ENCODE results near the gene ABCC6.
"Not testable (repeated sequence)": the region's sequence is repeated elsewhere in the genome, so short reads cannot be mapped to it uniquely, and the experiment has no call there.

ABCC6 gene

DNA sequence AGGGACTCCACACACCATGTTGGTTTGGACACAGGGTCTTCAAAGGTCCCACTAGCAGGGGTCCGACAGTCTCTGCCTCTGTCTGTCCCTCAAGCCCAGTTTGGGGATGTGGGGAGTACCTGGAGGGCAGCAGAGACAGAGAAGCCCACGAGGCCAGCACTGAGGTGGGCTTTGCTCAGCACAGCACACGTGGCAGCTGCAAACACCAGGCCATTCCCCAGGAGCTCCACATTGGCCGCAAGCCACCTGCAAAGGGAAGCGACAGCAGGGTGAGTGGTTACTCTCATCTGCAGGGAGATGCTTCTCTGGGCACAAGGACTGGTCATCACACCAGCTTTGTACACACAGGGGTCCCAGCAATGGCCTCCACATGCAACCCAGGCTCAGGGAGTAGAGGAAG is 62.0 kb downstream of the ABCC6 start:
- no peak for DNase-seq (ENCODE audit: low read depth)

DNA sequence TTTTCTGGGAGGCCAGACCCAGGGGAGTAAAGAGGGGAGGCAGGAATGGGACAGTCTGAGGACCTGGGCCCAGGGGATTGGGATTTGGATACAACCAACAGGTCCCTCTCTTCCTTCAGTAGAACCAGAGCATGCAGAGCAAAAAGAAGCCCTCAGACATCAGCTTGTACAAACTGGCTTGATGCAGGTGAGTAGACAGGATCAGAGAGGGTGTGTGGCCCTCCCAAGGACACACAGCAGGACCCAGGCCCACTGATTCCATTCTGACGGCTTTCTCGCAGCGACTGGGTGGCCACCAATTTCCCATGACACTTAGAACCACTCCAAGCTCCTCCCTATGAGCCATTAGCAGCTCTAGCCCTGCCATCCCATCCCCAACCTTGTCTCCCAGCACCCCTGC is 63.6 kb downstream of the ABCC6 start:
- DNase-seq (ENCODE audit: low read depth), result no peak

DNA sequence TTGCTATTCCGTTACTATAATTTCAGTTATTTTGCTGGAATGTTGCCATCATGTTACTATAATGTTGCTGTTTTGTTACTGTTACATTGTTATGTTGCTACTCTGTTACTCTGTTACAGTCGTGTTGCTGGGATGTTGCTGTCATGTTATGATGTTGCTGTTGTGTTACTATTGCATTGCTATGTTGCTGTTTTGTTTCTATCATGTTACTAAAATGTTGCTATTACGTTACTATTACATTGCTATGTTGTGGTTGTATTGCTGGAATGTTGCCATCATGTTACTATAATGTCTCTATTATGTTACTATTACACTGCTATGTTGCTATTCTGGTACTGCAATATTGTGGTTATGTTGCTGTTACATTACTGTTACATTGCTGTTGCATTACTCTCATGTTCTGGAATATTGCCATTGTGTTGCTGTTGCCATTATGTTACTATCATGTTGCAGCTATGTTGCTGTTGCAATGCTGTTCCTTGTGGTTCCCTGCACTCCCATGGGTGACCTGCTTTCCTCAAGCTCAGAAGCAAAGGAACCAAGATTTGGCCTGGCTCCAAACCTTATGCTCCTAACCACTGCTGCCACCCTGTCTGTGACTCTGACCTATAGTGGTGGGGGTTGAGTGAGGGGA is 64.4 kb downstream of the ABCC6 start:
- no peak for DNase-seq (ENCODE audit: low read depth)

DNA sequence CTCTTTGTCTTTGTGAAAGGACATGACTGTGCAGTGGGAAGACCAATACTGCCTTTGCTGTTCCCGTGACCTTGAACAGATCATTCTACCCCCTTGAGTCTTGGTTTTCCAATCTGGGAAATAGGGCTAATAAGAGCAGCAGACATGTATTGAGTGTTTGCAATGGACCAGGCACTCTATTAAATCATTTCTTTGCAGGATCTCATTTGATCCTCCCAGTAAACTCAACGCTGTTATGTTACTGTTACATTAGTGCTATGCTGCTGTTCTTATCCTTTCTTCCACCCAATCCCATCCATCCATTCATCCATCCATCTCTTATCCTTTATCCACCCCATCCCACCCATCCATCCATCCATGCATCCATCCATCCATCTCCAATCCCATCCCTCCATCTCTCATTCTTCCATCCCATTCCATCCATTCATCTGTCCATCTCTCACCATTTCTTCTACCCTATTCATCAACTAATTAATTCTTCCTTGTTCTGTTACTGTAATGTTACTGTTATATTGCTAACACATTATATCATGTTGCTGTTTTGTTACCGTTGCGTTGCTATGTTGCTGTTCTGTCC is 65.1 kb downstream of the ABCC6 start:
- DNase-seq (ENCODE audit: low read depth), result no peak

DNA sequence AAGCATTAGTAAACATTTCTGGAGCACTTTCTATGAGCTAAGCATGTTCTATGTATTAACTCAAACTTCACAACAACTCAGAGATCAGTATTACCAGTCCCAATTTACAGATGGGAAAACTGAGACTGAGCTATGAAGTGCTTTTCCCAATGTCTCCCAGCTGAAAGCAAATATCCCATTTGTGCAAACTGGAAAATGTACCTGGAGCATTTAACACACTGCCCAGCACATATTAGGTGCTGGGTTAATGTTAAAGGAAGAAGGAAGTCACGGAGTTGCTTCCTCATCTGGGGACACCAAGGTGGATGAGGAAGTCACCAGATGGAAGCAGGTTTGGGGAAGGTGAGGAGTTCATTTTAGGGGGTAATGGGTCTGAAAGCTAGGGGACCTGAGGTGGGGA is 66.1 kb downstream of the ABCC6 start:
- DNase-seq (ENCODE audit: low read depth), result no peak

DNA sequence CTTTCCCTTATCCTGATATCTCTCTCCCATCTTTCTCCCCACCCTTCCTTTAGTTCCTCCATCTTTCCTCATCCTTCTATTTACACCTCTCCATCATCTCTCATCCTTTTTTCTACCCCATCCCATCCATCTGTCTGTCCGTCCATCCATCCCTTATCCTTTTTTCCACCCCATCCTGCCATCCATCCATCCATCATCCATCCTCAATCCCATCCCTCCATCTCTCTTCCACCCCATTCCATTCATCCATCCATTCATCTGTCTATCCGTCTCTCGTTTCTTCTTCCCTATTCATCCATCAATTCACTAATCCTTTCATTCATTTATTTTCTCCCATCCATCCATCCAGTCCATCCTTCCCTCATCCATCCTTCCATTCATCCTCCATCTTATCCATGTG is 68.1 kb downstream of the ABCC6 start:
- no peak for DNase-seq (ENCODE audit: low read depth)

DNA sequence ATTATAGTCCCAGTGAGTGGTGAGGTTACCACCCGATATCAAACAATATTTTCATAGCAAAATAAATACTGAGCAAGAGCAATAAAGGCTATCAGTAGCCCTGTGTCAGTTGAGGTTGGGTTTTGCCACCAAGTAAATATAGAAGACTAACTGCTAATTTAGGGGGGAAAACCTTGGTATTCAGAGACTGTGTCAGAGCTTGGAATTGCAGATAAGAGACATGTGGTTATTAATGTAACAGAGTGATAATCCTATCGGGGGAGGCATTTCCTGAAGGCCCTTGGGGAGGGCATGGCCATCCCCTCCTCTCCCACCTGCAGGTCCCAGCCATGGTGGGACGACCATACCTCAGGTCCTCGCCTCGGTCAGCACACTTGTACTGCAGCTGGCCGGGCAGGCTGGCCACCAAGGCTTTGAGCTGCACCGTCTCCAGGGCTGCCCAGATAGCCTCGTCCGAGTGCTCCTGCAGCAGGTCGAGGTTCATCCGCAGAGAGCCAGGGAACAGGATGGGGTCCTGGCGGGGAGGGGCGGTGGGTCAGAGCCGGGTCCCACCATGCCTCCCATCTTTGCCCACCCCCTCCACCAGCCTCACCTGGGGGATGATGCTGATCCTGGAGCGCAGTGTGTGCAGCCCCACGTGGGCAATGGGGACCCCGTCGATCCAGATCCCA is 68.9 kb downstream of the ABCC6 start:
- DNase-seq (ENCODE audit: low read depth), result no peak

DNA sequence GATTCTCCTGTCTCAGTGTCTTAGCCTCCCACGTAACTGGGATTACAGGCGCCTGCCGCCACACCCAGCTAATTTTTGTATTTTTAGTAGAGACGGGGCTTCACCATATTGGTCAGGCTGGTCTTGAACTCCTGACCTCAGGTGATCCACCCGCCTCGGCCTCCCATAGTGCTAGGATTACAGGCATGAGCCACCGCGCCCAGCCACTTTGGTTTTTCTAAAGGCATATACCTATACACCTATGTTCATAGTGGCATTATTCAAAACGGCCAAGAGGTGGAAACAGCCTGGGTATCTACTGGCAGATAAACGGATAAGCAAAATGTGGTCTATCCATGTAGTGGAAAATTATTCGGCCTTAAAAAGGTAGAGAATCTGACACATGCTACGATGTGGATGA is 70.3 kb downstream of the ABCC6 start:
- DNase-seq (ENCODE audit: low read depth), result not testable (repeated sequence)

DNA sequence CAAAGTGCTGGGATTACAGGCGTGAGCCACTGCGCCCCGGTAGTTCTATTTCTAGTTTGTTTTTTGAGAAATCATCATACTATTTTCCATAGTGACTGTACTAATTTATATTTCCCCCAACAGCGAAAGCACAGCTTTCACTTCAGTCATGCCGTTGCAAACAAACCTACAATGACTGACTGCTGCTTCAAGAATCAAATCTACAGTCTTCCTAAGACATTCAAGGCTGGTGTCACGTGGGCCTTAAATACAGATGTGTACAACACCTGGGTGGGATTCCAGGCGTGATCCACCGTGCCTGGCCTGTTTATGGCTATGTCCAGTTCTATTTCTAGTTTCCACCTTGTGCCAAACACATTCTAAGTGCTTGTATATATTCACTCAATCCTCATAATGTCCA is 72.0 kb downstream of the ABCC6 start:
- no peak for DNase-seq (ENCODE audit: low read depth)

DNA sequence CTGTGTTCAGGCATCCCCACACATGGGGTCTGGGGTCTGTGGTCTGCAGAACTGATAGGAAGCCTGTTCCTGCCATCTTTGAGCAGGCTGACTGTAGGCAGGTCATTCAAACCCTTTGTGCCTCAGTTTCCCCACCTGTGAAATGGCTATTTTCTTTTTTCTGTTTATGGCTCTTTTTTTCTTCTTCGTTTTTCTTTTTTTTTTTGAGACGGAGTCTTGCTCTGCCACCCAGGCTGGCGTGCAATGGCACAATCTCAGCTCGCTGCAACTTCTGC is 72.5 kb downstream of the ABCC6 start:
- no peak for DNase-seq (ENCODE audit: low read depth)

DNA sequence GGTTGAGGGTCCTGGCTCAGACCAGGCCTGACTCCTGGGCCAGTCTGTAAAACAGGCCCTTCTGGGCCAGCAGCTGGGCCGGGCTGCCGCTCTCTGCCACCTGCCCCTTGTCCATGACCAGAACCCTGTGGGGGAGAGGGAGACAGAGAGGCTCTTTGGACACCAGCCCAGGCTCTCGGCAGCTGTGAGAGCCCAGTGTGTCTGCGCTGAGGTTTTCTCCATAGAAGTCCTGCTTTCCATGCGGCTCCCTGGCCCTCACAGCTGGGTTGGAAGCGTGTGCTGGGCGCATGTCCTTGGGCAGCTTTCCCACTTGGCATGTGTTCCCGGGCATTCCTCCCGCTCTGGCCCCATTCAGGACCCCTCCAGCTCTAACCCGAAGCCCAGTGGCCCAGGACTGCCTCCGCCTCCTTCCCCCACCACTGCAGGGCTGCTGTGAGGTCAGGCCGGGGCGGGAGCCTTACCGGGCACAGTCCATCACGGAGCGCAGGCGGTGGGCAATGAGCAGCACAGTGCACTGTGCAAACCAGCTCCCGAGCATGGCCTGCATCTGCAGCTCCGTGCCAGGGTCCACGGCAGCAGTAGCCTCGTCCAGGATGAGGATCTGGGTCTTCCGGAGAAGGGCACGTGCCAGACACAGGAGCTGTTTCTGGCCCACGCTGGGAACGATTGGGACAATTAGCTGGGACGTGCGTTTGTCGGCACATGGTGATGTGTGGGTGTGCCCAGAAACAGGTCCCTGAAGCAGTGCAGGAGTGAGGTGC is 73.0 kb downstream of the ABCC6 start:
- DNase-seq (ENCODE audit: low read depth), result no peak

DNA sequence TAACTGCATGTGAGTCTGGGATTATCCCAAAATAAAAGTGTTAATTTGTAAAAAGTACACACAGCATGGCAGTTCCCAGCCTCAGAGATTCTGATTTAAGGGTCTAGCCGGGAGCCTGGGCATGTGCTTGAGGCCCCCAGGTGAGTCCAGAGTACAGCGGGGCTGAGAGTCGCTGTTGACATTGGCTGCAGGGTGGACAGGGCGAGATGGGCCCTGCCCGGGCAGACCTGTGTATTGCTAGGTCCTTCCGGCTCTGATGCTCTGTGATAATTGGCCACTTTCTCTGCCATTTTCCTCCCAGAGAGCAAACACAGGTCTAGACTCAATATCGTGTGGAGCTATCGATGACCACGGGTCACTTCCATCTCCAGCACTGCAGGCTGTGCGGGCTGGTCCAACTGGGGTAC is 73.6 kb downstream of the ABCC6 start:
- DNase-seq (ENCODE audit: low read depth), result no peak

DNA sequence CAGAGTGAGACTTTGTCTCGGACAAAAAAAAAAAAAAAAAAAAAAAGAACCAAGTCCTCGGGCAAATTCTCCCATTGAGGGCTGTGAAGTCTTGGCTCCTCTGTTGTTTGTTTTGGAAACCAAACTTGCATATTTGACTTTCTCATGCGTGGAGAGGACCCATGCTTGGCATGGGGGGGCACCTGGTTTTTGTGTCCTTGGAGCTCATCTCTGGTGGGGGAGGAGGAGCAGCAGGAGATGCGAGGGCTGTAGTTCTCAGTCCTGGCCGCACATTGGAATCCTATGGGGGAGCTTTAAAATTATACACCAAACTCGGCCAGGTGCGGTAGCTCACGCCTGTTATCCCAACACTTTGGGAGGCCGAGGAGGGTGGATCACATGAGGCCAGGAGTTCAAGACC is 74.5 kb downstream of the ABCC6 start:
- no peak for DNase-seq (ENCODE audit: low read depth)

DNA sequence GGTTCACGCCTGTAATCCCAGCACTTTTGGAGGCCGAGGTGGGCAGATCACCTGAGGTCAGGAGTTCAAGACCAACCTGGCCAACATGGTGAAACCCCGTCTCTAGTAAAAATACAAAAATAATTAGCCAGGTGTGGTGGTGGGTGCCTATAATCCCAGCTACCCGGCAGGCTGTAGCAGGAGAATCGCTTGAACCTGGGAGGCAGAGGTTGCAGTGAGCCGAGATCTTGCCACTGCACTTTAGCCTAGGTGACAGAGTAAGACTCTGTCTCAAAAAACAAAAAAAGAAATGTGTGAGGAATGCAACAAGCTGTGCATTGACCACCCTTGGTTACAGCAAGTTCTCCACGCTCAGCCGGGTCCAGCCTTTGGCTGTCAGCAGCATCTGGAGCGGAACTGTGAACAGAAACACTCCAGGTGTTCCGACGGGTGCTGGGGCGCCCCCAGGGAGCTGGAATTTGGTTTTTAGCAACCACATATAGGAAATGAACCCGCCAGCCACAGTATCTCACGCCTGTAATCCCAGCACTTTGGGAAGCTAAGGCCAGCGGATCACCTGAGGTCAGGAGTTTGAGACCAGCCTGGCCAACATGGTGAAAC is 75.2 kb downstream of the ABCC6 start:
- DNase-seq (ENCODE audit: low read depth), result not testable (repeated sequence)

DNA sequence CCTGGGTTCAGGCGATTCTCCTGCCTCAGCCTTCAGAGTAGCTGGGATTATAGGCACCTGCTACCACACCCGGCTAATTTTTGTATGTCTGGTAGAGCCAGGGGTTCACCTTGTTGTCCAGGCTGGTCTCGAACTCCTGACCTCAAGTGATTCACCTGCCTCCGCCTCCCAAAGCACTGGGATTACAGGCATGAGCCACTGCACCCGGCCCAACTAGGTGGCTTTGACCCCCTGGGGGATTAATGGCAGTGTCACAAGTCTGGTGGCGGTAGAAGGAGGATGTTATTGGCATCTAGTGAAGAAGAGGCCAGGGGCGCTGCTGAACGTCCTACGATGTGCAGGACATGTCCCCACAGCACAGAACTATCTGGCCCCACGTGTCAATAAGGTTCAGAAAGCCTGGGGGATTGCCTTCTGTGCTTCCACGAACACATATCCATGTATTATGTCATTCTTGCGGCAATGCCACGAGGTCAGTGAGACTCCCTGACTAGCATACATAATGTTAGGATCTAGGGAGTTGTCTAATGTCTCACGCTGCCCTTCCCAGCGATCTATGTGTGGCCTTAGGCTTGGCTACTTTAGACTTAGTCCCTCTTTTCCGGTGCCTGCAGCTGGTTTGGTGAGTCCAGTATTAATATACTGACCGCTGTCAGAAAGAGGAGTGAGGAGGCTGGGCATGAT is 75.8 kb downstream of the ABCC6 start:
- no peak for DNase-seq (ENCODE audit: low read depth)

DNA sequence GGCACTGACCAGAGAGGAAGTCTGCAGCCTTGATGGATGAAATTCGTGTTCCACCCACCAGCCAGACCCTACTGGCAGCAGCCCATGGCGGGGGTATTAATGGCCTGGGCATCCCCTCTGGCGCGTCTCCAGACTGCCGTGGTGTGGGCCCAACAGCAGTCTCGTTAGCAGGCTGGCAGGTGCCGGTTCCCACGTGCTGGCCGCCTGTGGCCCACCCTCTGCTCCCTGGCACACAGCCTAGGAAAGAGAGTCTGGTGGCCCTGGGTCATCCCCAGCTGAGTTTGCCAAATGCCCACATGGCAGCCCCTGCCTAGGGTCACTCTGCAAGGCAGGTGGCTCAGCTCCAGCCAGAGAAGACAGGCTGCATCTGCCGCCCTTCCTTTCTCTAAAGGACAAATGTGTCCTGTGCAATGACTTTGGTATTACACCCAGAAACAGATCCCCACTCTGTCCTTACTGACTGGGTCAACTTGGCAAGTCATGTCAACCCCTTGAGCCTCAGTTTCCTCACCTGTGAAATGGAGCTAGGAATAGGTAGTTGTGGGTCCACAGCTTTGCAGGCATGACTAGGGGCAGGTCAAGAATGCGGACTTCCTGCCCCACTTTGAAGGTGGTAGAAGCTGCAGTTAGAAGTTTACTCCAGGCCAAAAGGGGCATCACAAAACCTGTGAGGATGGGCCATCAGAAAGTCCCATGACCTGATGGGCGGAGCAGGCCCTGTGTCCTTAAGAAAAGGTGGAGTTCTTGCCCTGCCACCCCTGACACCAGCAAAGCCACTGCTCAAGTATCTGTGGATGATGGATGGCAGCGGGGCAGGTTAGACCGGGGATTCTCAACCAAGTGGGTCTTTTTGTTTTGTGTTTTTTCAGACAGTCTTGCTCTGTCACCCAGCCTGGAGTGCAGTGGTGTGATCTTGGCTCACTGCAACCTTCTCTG is 76.6 kb downstream of the ABCC6 start:
- DNase-seq (ENCODE audit: low read depth), result no peak

DNA sequence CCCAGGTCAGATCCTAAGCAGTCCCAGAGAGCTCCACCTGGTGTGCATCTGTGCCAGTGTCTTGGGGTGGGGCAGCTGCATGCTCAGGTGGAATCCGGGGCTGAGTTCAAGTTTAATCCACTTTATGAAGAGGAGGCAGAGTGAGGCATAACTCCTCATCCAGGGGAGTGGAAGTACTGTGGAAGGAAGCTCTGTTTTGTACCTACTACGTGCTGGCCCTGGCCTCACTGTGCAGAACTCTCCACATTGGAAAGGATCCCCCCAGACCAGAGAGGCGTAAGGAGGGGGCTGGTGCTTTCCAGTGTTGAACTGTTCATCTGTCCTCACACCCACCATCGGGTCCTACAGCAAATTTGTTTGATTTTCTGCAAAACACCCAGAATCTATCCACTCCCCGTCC is 78.0 kb downstream of the ABCC6 start:
- no peak for DNase-seq (ENCODE audit: low read depth)

DNA sequence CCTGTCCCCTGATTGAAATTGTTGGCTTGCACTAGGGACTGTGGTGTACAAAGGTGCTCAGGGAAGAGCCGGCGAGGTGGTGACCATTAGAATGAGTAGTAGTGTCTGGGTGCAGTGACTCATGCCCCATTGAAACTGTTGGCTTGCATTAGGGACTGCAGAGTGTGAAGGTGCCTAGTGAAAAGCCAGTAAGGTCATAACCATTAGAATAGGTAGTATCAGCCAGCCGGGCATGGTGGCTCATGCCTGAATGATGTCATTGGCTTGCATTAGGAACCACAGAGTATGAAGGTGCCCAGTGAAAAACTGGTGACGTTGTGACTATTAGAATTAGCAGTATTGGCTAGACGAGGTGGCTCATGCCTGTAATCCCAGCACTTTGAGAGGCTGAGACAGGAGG is 78.9 kb downstream of the ABCC6 start:
- no peak for DNase-seq (ENCODE audit: low read depth)

DNA sequence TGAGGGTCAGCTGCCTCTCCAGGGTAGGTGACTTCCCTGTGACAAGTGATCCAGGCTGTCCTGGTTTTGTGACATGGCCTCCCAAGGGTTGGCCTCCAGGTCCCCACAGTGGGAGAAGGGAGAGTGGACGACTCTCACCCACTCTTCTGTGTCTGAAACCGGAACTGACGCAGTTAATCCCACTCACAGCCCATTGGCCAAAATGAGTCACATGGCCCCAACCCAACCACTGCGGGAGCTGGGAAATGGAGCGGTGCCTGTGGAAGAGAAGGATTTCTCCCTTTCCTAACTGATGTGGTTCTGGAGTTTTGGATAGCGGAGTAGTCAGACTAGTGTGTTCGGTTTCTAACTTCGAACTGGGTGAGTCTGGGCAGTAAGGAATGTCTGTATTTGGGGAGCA is 79.4 kb downstream of the ABCC6 start:
- DNase-seq (ENCODE audit: low read depth), result no peak

DNA sequence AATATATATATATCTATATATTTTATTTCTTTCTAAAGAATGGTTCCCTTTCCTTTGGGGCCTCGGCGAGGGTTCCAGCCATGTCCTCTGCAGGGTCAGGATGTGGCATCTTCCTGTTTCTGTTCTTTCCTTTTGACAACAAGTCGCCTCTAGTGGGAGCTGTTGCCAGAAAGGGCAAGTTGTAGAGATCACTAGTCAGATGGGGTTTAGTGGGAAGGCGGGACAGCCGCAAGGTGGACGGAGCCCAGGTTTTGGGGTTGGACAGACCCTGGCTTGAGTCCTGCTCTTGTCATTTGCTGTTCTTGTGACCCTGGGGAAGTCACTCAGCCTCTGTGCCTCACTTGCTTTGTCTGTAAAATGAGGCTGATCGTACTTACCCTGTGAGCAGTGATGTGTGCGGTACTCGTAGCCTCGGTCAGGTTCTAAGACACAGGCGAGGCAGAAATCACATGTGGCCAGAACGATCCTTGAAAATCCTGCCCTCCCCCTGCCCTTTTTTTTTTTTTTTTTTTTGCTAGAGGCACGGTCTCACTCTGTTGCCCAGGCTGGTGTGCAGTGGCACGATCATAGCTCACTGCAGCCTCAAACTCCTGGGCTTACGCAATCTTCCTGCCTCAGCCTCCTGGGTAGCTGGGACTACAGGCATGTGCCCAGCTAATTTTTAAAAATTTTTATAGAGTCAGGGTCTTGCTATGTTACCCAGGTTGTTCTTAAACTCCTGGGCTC is 80.1 kb downstream of the ABCC6 start:
- no peak for DNase-seq (ENCODE audit: low read depth)

All from GM04503 (cell line).